ENCODE results near the gene TMEM175. TPM values are rescaled to one million over a fixed set of nuclear protein-coding genes. Genes with fewer than 3 reads are reported as not detected.

Gene TMEM175
- total and polyA plus RNA-seq, 2 donors (not counting 1 experiment from before 2014, with no cell fraction given) = 44.4 to 432 TPM

- H4K20me1 ChIP-seq (ENCODE audit: control insufficient read depth, insufficient read depth, low read length, poor library complexity, severe bottlenecking) = peaks cover 14% of the 10 kb centered on the region
- H3K9me3 Mint-ChIP-seq (ENCODE audit: insufficient read depth) = no peaks in the 10 kb centered on the region
- no peak overlapping the region for H2AFZ ChIP-seq (ENCODE audit: insufficient read depth, low read depth, low read length, poor library complexity, severe bottlenecking)
- H3K9ac ChIP-seq (ENCODE audit: low read length) = no peak overlapping the region
- H3K27me3 ChIP-seq (replicated peaks in 1 of 4; ENCODE audit: control extremely low read depth in 1 of 4, control insufficient read depth in 3 of 4, insufficient read depth in 4 of 4, low read length in 3 of 4) = no peaks in the 10 kb centered on the region
- no peak overlapping the region for H3K4me2 ChIP-seq (replicated peaks; ENCODE audit: low read depth, low read length, poor library complexity, severe bottlenecking)
- WGBS (ENCODE audit: insufficient coverage) = 97% methylated on average over 58 of the region's 58 CpGs
- peaks cover 10% of the 10 kb centered on the region for H3K79me2 ChIP-seq (ENCODE audit: control insufficient read depth, insufficient read depth, low read length)
- H3K27ac Mint-ChIP-seq = no peak overlapping the region
- H3K4me1 ChIP-seq (ENCODE audit: control insufficient read depth in 2 of 2, insufficient read depth in 2 of 2, low read length in 2 of 2) = peaks cover 22 to 24% of the 10 kb centered on the region in 2 donors
- no peaks in the 10 kb centered on the region for H3K27me3 Mint-ChIP-seq
- intact Hi-C loops (cut with micrococcal nuclease) = loop anchor here (5.0 to 10.0 kb wide), 2 partner anchors 93 to 745 kb away; no protein-coding TSS in a partner anchor
- H3K4me3 Mint-ChIP-seq = no peak overlapping the region
- H3K4me1 Mint-ChIP-seq = peaks cover 23% of the 10 kb centered on the region
- no peaks in the 10 kb centered on the region for H3K36me3 ChIP-seq (replicated peaks in 1 of 2; ENCODE audit: control extremely low read depth in 1 of 2, control insufficient read depth in 1 of 2, extremely low read depth in 1 of 2, insufficient read depth in 2 of 2, low read length in 1 of 2)
- DNase-seq (no peak), ATAC-seq (ENCODE audit: low read depth) (no peak)
- no peak overlapping the region for H3K27ac ChIP-seq (ENCODE audit: low read length in 2 of 2)
- ChIA-PET POLR2A (no interaction called here), CTCF (interaction anchor here (6.7 kb wide), 1 partner anchor 248 kb away, joined by 90 read pairs; no protein-coding TSS in a partner anchor)
- H3K9me3 ChIP-seq (ENCODE audit: control extremely low read depth in 1 of 3, control insufficient read depth in 2 of 3, insufficient read depth in 1 of 3, low read length in 2 of 3) = no peaks in the 10 kb centered on the region
- TF ChIP-seq EZH2 (IDR thresholded peaks at IDR 0.05; ENCODE audit: borderline replicate concordance, insufficient read depth, low read depth, low read length, poor library complexity, severe bottlenecking) (no peak), CTCF (IDR thresholded peaks at IDR 0.05) (no peak)
- H3K4me3 ChIP-seq (ENCODE audit: control extremely low read depth in 1 of 5, extremely low read depth in 1 of 5, insufficient read depth in 1 of 5, low read depth in 2 of 5, low read length in 4 of 5) = no peak overlapping the region
Measured at GRCh38 chr4:989722-990471, 57.6 kb downstream of the TMEM175 start.

GRCh38 chr4:990746-991367, 58.6 kb downstream of the TMEM175 start:
- Mint-ChIP-seq H3K27me3 (no peaks in the 10 kb centered on the region), H3K27ac (no peak overlapping the region), H3K4me1 (peaks cover 16% of the 10 kb centered on the region), H3K4me3 (no peak overlapping the region), H3K9me3 (ENCODE audit: insufficient read depth) (no peaks in the 10 kb centered on the region)
- H3K27me3 ChIP-seq (replicated peaks in 1 of 4; ENCODE audit: control extremely low read depth in 1 of 4, control insufficient read depth in 3 of 4, insufficient read depth in 4 of 4, low read length in 3 of 4) = no peaks in the 10 kb centered on the region
- H3K4me3 ChIP-seq (ENCODE audit: control extremely low read depth in 1 of 5, extremely low read depth in 1 of 5, insufficient read depth in 1 of 5, low read depth in 2 of 5, low read length in 4 of 5) = no peak overlapping the region
- H3K9ac ChIP-seq (ENCODE audit: low read length) = no peak overlapping the region
- ATAC-seq (ENCODE audit: low read depth) (no peak), DNase-seq (no peak)
- intact Hi-C loops (cut with micrococcal nuclease) = no loop called here
- peaks cover 8% of the 10 kb centered on the region for H3K79me2 ChIP-seq (ENCODE audit: control insufficient read depth, insufficient read depth, low read length)
- WGBS (ENCODE audit: insufficient coverage) = 96% methylated on average over 26 of the region's 26 CpGs
- H3K4me1 ChIP-seq (ENCODE audit: control insufficient read depth in 2 of 2, insufficient read depth in 2 of 2, low read length in 2 of 2) = peaks cover 14 to 17% of the 10 kb centered on the region in 2 donors
- H2AFZ ChIP-seq (ENCODE audit: insufficient read depth, low read depth, low read length, poor library complexity, severe bottlenecking) = no peak overlapping the region
- ChIA-PET CTCF (interaction anchor here (6.7 kb wide), 1 partner anchor 249 kb away, joined by 90 read pairs; no protein-coding TSS in a partner anchor), POLR2A (no interaction called here)
- no peak overlapping the region for H3K27ac ChIP-seq (ENCODE audit: low read length in 2 of 2)
- H3K9me3 ChIP-seq (ENCODE audit: control extremely low read depth in 1 of 3, control insufficient read depth in 2 of 3, insufficient read depth in 1 of 3, low read length in 2 of 3) = no peaks in the 10 kb centered on the region
- no peak for TF ChIP-seq EZH2 (IDR thresholded peaks at IDR 0.05; ENCODE audit: borderline replicate concordance, insufficient read depth, low read depth, low read length, poor library complexity, severe bottlenecking)
- no peak for TF ChIP-seq CTCF (IDR thresholded peaks at IDR 0.05)
- peaks cover 14% of the 10 kb centered on the region for H4K20me1 ChIP-seq (ENCODE audit: control insufficient read depth, insufficient read depth, low read length, poor library complexity, severe bottlenecking)
- H3K4me2 ChIP-seq (replicated peaks; ENCODE audit: low read depth, low read length, poor library complexity, severe bottlenecking) = no peak overlapping the region
- no peaks in the 10 kb centered on the region for H3K36me3 ChIP-seq (replicated peaks in 1 of 2; ENCODE audit: control extremely low read depth in 1 of 2, control insufficient read depth in 1 of 2, extremely low read depth in 1 of 2, insufficient read depth in 2 of 2, low read length in 1 of 2)
